Gastrocnemius medialis (tissue), 4 donors: ENCODE measurements around the gene USP2. TPM values are rescaled to one million over a fixed set of nuclear protein-coding genes. Genes with fewer than 3 reads are reported as not detected.

Source experiments
- ATAC-seq, 2 donors: fragments of 150-250 bp; one replicate each; pipeline ENCODE4 v1.9.1; 2016
- DNase-seq, 2 donors: peaks; one replicate each; pipeline ENCODE4 v3.0.0-alpha.2; 2019
- H3K27ac ChIP-seq, 4 donors: fragments of 200-600 bp; sonication (generic); 1 replicate in 1 of 4; 2 replicates in 3 of 4; pipeline ENCODE4 v1.5.1; 2016 to 2018; ENCODE audit warnings: mild to moderate bottlenecking in 2 of 4, moderate library complexity in 1 of 4
- H3K27me3 ChIP-seq, 3 donors: fragments of 200-600 bp; sonication (generic) in 2 of 3; 1 replicate in 1 of 3; 2 replicates in 2 of 3; pipeline versions ENCODE4 v1.5.1 to v1.6.0; 2016 to 2019; ENCODE audit warnings: mild to moderate bottlenecking in 1 of 3, moderate library complexity in 1 of 3
- H3K36me3 ChIP-seq, 2 donors: fragments of 200-600 bp; sonication (generic) in 1 of 2; one replicate each; pipeline ENCODE4 v1.5.1; 2017 to 2018
- H3K4me1 ChIP-seq, 2 donors: fragments of 200-600 bp; sonication (generic) in 1 of 2; one replicate each; pipeline ENCODE4 v1.5.1; 2016 to 2017; ENCODE audit warnings: mild to moderate bottlenecking in 2 of 2
- H3K4me3 ChIP-seq, 4 donors: fragments of 200-600 bp; sonication (generic) in 3 of 4; 1 replicate in 1 of 4; 2 replicates in 3 of 4; pipeline ENCODE4 v1.5.1; 2016 to 2019; ENCODE audit warnings: mild to moderate bottlenecking in 2 of 4
- H3K9me3 ChIP-seq, 3 donors: fragments of 200-600 bp; sonication (generic) in 2 of 3; 1 replicate in 1 of 3; 2 replicates in 2 of 3; pipeline ENCODE4 v1.5.1; 2016 to 2019
- CTCF ChIP-seq, 5 experiments: fragments of 450-650 bp in 3 of 5; fragments of 200-600 bp in 2 of 5; sonication (generic) in 2 of 5; IDR thresholded peaks in 4 of 5; conservative IDR thresholded peaks in 1 of 5; 1 replicate in 4 of 5; 2 replicates in 1 of 5; pipeline ENCODE4 v1.5.1; 2016 to 2019; ENCODE audit warnings: antibody characterized with exemption in 5 of 5, mild to moderate bottlenecking in 3 of 5, moderate library complexity in 3 of 5
- POLR2A ChIP-seq, 2 donors: fragments of 450-650 bp; IDR thresholded peaks; one replicate each; pipeline ENCODE4 v1.6.1; 2017; ENCODE audit warnings: antibody characterized with exemption in 2 of 2, mild to moderate bottlenecking in 2 of 2, moderate library complexity in 2 of 2
- in situ Hi-C, 4 donors: fragments of 200-750 bp; cut with MboI; loops; one replicate each; pipeline versions ENCODE4 v1.15.0 to v1.8.0; 2017; ENCODE audit warnings: low sequenced_read_pairs in 4 of 4
- intact Hi-C: fragments of 100-400 bp; cut with DNase I; formaldehyde crosslinking; loops from one replicate; pipeline ENCODE4 v1.15.1; 2023; ENCODE audit warnings: low total_unique reads
- total RNA-seq, 4 donors: library from RNA; depleted of rRNA; stranded (reverse); fragments of >200 nt; gene quantifications; one replicate each; pipeline versions ENCODE4 v1.1.0 to v1.2.3, GENCODE V29; 2016

The USP2 gene
- total RNA-seq, 4 donors from 2014 or later = 19.4 to 105 (median 46.0) TPM

- intact Hi-C loops = no loop called here
- Histone ChIP-seq H3K4me3 (no peak overlapping the region), H3K9me3 (no peaks in the 10 kb centered on the region), H3K4me1 (peaks cover 8% of the 10 kb centered on the region in 2 donors), H3K27ac (no peak overlapping the region), H3K27me3 (peaks cover 28 to 46% (median 36%) of the 10 kb centered on the region in 3 donors), H3K36me3 (no peaks in the 10 kb centered on the region)
- in situ Hi-C loops = no loop called here
- ATAC-seq = no peak
- DNase-seq = no peak
- TF ChIP-seq POLR2A (IDR thresholded peaks at IDR 0.05) = no peak
- TF ChIP-seq CTCF (IDR thresholded peaks at IDR 0.05 in 4 of 5, conservative IDR thresholded peaks at IDR 0.05 in 1 of 5) = no peak
These were observed 42.8 kb upstream of the USP2 start for GRCh38 chr11:119424276-119424675.

- no peaks in the 10 kb centered on the region for H3K9me3 ChIP-seq
- intact Hi-C loops = no loop called here
- peak overlapping the region in 1 of 4 donors; percentile 40 for H3K4me3 ChIP-seq
- TF ChIP-seq CTCF (IDR thresholded peaks at IDR 0.05 in 4 of 5, conservative IDR thresholded peaks at IDR 0.05 in 1 of 5) = no peak
- TF ChIP-seq POLR2A (IDR thresholded peaks at IDR 0.05) = no peak
- H3K27me3 ChIP-seq = peaks cover 28 to 44% (median 36%) of the 10 kb centered on the region in 3 donors
- H3K36me3 ChIP-seq = no peaks in the 10 kb centered on the region
- DNase-seq (no peak), ATAC-seq (no peak)
- H3K27ac ChIP-seq = no peak overlapping the region
- in situ Hi-C loops = no loop called here
- peaks cover 8% of the 10 kb centered on the region in 2 donors for H3K4me1 ChIP-seq
These were observed 42.2 kb upstream of the USP2 start for GRCh38 chr11:119423509-119424254.

DNA sequence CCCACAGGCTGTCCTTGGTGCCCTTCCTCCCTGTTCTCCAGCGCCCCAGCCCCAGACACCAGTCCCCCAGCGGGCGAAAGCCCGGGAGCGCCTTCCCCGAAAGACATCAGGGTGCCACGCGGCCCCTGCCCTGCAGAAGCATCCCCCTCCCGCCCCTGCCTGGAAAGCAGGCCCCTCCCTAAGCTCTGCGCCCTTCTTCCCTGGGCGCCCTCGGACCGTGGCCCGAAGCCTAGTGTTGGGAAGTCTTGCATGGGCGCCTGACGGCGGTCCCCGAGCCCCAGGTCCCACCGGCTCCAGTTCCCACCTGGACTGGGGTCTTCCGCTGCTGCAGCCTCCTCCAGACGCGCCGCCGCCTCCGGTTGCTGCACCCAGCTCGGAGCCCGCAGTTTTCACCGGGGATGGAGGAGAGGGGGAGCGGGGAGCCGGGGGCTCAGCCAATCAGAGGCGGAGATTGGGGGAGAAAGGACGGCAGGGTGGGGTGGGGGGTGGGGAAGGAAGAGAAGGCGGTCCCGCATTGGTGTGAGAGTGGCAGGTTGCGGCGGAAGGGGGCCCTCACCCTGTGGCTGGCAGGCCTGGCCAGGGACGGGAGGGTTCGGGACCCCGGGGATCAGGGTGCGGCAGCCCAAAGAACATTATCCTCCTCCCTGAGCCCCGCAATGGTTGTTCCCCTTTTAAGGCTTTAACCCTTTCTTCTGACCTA, 41.5 kb upstream of the USP2 start, which contains the start of gene THY1:
Gene THY1 (minus strand): TSS at position 364 of the 700 bp plus-strand sequence. CDS start 2,267 bp downstream, outside the sequence.
- Histone ChIP-seq H3K27ac (no peak within 1 kb of the TSS), H3K27me3 (peaks cover 30 to 44% (median 39%) of the 10 kb centered on the region in 3 donors), H3K9me3 (no peaks in the 10 kb centered on the region), H3K4me1 (peaks cover 8% of the 10 kb centered on the region in 2 donors), H3K36me3 (no peaks in the 10 kb centered on the region), H3K4me3 (peak within 1 kb of the TSS; percentile 22 to 48 (median 40))
- ATAC-seq = peak in 1 of 2 donors; percentile 14
- TF ChIP-seq CTCF (IDR thresholded peaks at IDR 0.05 in 4 of 5, conservative IDR thresholded peaks at IDR 0.05 in 1 of 5) = no peak
- TF ChIP-seq POLR2A (IDR thresholded peaks at IDR 0.05) = no peak
- intact Hi-C loops = no loop called here
- DNase-seq = no peak
- in situ Hi-C loops = no loop called here

GRCh38 chr11:119421941-119422808, 40.7 kb upstream of the USP2 start:
- peak overlapping the region; percentile 22 to 48 (median 40) for H3K4me3 ChIP-seq
- TF ChIP-seq CTCF (IDR thresholded peaks at IDR 0.05 in 4 of 5, conservative IDR thresholded peaks at IDR 0.05 in 1 of 5) (no peak), POLR2A (IDR thresholded peaks at IDR 0.05) (no peak)
- intact Hi-C loops (no loop called here), in situ Hi-C loops (no loop called here)
- H3K27ac ChIP-seq = no peak overlapping the region
- ATAC-seq (no peak), DNase-seq (no peak)
- H3K9me3 ChIP-seq = no peaks in the 10 kb centered on the region
- H3K27me3 ChIP-seq = peaks cover 30 to 44% (median 42%) of the 10 kb centered on the region in 3 donors
- H3K4me1 ChIP-seq = peaks cover 8% of the 10 kb centered on the region in 2 donors
- no peaks in the 10 kb centered on the region for H3K36me3 ChIP-seq
